Measurements from ENCODE around the gene CD2. TPM values are rescaled to one million over a fixed set of nuclear protein-coding genes. Genes with fewer than 3 reads are reported as not detected.

The CD2 gene
- total RNA-seq, 1 experiment from 2014 or later = 0.10 TPM

- in situ Hi-C loops (cut with HindIII; ENCODE audit: low pct_unique_long_range_greater_than_20kb, low sequenced_read_pairs) (no loop called here), intact Hi-C loops (cut with micrococcal nuclease; ENCODE audit: unreplicated experiment) (no loop called here)
- H3K4me1 ChIP-seq (ENCODE audit: control insufficient read depth, insufficient read depth, low read length) = no peaks in the 10 kb centered on the region
- ChIA-PET POLR2A (no interaction called here), CTCF (no interaction called here)
- no peaks in the 10 kb centered on the region for H3K36me3 ChIP-seq (ENCODE audit: control insufficient read depth, insufficient read depth, low read length)
- BruUV-seq (replicated peaks) = no TSS peak
- no peak for DNase-seq (ENCODE audit: low read depth, low spot score)
- no peak overlapping the region for H3K27ac ChIP-seq (ENCODE audit: low read length)
- TF ChIP-seq REST (IDR thresholded peaks at IDR 0.05; ENCODE audit: insufficient read depth in 1 of 2, low read depth in 2 of 2, low read length in 1 of 2) = no peak
- peak; percentile 59 for TF ChIP-seq CTCF (IDR thresholded peaks at IDR 0.05)
- H3K27me3 ChIP-seq (ENCODE audit: control insufficient read depth, insufficient read depth, low read length) = no peaks in the 10 kb centered on the region
- H3K9me3 ChIP-seq (ENCODE audit: control insufficient read depth, insufficient read depth, low read depth, low read length) = no peaks in the 10 kb centered on the region
- H3K4me3 ChIP-seq (ENCODE audit: low read depth in 2 of 2, low read length in 2 of 2) = no peak overlapping the region
- no peak for ATAC-seq
These were observed 9.7 kb downstream of the CD2 start for GRCh38 chr1:116763787-116764465.

GRCh38 chr1:116764466-116764898 lies 10.3 kb downstream of the CD2 start:
- DNase-seq (ENCODE audit: low read depth, low spot score) (no peak), ATAC-seq (no peak)
- ChIA-PET POLR2A (no interaction called here), CTCF (no interaction called here)
- Histone ChIP-seq H3K27ac (ENCODE audit: low read length) (no peak overlapping the region), H3K36me3 (ENCODE audit: control insufficient read depth, insufficient read depth, low read length) (no peaks in the 10 kb centered on the region), H3K4me3 (ENCODE audit: low read depth in 2 of 2, low read length in 2 of 2) (no peak overlapping the region), H3K27me3 (ENCODE audit: control insufficient read depth, insufficient read depth, low read length) (no peaks in the 10 kb centered on the region), H3K9me3 (ENCODE audit: control insufficient read depth, insufficient read depth, low read depth, low read length) (no peaks in the 10 kb centered on the region), H3K4me1 (ENCODE audit: control insufficient read depth, insufficient read depth, low read length) (no peaks in the 10 kb centered on the region)
- TF ChIP-seq CTCF (IDR thresholded peaks at IDR 0.05) = peak; percentile 30
- TF ChIP-seq SIN3A (IDR thresholded peaks at IDR 0.05; ENCODE audit: borderline replicate concordance, insufficient read depth, low read depth, low read length) = no peak
- intact Hi-C loops (cut with micrococcal nuclease; ENCODE audit: unreplicated experiment) = no loop called here
- BruUV-seq (replicated peaks) = no TSS peak
- in situ Hi-C loops (cut with HindIII; ENCODE audit: low pct_unique_long_range_greater_than_20kb, low sequenced_read_pairs) = no loop called here

Measured in Panc1 (cell line).